ENCODE data around the gene PLG.
"Not testable (repeated sequence)": the region's sequence is repeated elsewhere in the genome, so short reads cannot be mapped to it uniquely, and the experiment has no call there.

The PLG gene

DNA sequence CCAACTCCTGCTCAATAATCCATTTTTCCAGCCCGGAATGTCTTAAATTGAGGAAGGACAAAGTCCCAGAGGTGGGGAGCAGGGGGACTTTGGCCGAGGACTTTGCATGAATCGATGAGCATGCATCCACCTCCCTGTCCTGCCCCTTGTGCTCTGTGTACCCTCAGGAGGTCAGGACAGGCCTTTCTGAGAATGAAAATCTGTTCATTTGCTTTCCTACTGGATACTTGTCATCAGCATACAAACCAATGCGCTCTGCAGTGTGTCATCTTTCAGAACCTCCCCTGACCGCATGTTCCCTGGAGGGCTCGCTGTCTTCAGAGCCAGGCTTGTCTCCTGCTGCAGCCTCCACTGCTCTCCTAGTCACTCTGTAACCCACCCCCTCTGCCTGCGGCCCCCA lies 2.6 kb downstream of the PLG start:
- DNase-seq (ENCODE audit: low read depth) = not testable (repeated sequence)

DNA sequence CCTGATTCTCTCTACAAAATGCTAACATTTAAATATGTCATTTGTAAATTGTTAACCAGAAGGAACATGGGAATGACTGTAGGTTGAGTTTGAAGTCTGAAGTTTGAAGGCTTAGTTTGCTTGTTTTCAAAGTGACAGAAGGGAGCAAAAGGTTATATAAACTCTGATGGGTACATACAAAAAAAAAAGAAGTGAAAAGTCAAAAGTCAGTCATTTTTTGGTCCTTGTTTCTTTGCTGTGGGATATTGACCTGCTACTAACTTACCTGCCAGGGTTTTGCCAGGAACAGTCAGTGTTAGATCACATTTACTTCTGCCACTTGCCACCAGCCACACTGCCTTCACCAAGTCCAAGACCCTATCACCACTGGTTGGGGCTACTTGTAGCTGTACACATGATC lies 6.9 kb downstream of the PLG start:
- not testable (repeated sequence) for DNase-seq (ENCODE audit: low read depth)

DNA sequence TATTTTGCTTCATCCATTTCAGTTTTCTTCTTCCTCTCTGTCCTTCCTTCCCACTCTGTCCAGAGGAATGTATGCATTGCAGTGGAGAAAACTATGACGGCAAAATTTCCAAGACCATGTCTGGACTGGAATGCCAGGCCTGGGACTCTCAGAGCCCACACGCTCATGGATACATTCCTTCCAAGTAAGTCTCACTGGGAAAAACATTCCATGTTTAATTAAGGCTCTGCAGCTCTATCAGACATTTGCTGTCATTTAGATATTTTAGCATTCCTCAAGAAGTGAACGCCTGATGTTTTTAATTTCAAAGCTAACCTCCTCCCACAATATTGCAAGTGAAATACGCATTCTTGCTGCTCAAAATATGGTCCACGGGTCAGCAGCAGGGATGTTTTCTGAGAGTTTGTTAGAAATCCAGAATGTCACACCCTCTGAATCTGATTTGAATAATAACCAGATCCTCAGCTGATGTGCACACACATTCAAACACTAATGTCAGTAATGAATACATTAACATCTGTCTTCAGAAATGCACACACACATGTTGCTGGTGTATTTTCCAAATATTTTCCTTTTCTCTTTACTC lies 12.8 kb downstream of the PLG start:
- no peak for DNase-seq (ENCODE audit: low read depth)

DNA sequence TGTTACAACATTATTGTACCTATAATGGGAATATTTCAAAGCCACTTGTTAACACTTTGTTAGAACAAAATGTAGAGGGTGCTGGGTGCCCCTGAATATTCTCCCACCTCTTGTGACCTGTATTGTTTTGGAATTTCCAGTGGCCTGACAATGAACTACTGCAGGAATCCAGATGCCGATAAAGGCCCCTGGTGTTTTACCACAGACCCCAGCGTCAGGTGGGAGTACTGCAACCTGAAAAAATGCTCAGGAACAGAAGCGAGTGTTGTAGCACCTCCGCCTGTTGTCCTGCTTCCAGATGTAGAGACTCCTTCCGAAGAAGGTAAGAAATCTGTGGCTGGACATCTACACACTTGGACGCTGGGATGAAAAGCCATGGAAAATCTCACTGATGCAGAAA lies 28.9 kb downstream of the PLG start:
- DNase-seq (ENCODE audit: low read depth) = no peak

DNA sequence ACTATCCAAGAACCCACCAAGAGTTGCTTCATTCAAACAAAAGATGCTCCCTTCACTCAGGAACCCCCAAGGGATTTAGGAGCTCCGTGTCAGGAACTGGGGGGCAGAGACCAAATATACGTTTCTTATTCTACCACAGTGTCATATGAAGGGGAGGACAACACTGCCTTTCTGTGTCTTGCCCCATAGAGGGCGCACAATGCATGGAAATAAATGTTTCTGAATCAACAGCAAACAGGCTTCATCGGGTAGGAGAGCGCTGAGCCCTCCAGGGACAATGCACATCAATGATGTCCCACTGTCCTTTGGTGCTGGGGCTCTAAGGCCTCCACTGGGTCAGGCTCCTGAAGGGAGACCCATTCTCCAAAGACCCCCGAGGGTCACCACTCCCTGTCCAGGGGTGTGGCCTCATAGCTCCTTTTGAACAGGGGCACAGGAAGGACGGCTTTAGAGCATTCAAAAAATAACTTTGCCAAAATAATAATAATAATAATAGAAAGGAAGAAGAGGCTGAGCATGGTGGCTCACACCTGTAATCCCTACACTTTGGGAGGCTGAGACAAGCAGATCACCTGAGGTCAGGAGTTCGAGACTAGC lies 31.1 kb downstream of the PLG start:
- peak; percentile 4 for DNase-seq (ENCODE audit: low read depth)

DNA sequence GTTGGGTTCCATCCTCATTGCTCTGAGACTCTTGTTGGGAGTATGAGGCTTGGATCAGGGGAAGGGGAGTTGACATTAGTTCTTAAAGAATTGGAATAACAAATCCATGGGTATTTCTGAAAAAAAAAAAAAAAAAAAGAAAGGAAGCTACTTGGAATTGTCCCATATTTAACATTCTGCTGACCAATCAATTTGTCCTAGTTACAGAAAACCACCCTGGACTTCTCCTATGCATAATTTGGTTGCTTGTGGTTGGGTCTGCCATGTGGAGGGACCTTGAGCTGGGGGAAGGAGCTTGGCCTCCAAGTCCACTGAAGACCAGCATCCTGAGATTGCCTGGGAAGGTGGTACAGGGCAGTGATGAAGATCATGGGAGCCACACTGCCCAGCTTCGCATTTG lies 32.6 kb downstream of the PLG start:
- DNase-seq (ENCODE audit: low read depth) = no peak

DNA sequence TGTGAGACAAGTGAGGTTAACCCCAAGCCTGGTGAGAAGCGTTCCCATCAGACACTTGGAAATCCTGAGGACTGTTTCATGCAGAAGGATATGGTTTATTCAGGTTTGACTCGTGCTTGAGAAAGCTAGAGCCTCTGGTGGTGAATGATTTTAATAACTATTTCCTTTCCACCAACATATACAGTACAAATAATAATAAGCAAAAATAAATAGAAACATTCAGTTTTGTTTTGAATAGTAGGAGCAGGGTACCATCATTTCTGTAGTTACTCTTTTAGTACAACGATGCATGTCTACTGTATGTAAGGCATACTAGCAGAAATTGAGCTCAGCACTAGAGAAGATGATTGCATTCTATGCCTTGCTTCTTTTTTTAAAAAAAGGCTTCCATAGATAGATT lies 33.5 kb downstream of the PLG start:
- DNase-seq (ENCODE audit: low read depth) = no peak

DNA sequence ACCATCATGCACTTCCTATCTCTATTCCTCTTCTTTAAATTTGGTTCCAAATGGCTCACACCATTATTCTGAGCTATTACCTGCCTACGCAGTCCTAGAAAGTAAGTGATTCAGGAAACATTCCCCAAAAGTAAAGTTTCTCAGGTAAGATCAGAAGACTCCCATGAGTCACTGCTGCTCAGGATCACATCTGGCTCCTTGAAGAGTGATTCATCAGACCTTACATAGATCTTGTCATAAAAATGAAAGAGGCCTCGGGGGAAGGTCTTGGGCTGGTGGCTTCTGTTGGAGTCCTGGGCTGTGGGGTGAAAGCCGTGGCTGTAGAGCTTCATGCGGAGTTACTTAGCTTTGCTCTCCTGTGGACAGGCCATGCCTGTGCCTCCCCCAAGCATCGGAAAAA lies 35.9 kb downstream of the PLG start:
- no peak for DNase-seq (ENCODE audit: low read depth)

DNA sequence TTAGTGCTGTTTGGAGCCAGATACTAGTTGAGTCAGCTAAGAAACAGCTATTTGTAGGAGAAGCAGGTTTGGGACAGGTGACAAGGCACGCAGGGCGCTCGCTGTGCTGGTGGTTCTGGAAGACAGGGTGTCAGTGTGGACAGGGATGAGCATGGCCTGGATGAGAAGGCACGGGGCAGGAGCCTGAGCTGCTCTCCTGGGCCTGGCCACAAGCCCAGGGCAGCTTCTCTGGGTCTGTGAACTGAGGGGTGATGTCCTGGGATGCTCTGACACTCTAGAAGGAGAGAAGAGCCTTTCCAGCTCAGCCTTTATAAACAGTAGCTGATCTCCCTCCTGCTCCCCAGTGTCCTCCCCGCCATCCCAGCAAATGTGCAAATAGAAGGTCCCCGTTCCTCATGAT lies 37.9 kb downstream of the PLG start:
- no peak for DNase-seq (ENCODE audit: low read depth)

DNA sequence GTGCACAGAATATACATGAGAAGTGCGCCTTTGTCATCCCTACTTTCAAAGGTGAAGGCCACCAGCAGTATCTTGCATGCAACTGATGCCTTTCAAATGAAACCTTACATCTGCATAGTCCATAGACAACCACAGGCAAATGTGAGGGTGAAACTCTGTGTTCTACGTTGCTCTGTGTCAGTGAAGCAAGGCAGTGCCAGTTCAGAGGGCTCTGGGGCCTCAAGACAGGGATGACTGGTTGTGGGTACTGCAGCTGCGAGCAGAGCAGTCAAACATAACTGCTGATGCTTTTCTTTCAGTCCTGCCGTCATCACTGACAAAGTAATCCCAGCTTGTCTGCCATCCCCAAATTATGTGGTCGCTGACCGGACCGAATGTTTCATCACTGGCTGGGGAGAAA lies 39.0 kb downstream of the PLG start:
- DNase-seq (ENCODE audit: low read depth) = not testable (repeated sequence)

DNA sequence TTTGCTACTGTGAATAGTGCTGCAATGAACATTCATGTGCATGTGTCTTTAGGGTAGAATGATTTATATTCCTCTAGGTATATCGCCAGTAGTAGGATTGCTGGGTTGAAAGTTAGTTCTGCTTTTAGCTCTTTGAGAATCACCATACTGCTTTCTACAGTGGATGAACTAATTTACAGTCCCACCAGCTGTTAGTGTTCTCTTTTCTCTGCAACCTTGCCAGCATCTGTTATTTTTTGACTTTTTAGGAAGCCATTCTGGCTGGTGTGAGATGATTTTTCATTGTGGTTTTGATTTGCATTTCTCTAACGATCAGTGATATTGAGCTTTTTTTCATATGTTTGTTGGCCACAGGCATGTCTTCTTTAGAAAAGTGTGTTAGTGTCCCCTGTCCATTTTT lies 40.0 kb downstream of the PLG start:
- DNase-seq (ENCODE audit: low read depth) = no peak

DNA sequence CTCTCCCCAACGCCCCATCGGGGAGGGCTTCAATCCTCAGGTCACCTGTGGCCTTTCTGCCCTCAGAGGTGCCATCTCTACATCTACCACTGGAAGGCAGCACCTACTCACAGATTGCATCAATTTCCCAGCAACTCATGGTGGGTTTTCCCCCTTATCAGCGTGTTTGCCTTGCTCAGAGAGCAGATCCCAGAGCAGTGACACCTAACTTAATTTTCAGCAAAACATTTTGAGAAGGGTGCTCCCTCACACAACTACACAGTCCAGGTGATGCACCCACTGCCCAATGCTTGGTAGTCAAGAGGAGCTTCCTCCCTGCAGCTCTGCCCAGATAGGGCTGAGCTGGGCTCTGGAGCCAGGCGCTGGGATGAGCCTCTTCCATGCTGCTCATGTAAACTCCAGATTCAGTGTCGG lies 48.2 kb downstream of the PLG start:
- no peak for DNase-seq (ENCODE audit: low read depth)

DNA sequence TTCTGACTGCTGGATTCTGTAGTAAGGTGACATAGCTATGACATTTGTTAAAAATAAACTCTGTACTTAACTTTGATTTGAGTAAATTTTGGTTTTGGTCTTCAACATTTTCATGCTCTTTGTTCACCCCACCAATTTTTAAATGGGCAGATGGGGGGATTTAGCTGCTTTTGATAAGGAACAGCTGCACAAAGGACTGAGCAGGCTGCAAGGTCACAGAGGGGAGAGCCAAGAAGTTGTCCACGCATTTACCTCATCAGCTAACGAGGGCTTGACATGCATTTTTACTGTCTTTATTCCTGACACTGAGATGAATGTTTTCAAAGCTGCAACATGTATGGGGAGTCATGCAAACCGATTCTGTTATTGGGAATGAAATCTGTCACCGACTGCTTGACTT lies 51.2 kb downstream of the PLG start:
- DNase-seq (ENCODE audit: low read depth) = not testable (repeated sequence)

DNA sequence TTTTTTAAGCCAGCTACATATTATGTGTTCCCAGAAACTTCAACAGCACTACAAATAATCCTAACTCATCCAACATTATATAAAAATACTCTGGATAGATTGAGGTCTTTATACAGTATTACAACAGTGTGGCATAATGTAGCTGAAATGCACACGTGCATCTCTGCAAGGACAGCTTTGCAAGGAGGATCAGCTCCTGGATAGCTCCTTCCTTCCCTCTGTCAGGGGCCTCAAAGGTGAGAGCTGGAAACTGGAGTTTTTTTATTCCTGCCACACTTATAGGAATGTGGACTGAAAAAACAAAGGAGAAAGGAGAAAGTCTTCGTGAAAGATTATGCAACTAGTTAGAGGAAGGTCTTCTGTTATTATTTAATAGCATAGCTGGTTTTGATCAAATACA lies 53.1 kb downstream of the PLG start:
- no peak for DNase-seq (ENCODE audit: low read depth)

DNA sequence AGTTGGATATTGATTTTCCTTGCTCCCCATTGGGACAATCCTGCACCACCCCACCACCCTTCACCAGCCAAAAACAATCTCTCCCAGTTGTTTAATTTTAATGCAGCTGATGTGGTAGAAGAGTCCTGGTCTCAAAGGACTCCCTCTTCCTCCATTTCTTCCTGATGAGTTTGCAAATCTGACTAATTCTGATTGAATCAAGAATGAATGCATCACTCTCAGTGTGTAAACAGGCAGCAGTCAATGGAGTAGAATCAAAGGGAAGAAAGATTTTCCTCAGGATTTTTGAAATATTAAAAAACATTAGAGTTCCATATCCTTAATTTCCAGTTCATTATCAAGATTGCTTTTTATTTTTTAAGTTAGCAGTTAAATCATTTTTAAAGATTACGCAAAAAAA lies 54.0 kb downstream of the PLG start:
- DNase-seq (ENCODE audit: low read depth) = no peak

DNA sequence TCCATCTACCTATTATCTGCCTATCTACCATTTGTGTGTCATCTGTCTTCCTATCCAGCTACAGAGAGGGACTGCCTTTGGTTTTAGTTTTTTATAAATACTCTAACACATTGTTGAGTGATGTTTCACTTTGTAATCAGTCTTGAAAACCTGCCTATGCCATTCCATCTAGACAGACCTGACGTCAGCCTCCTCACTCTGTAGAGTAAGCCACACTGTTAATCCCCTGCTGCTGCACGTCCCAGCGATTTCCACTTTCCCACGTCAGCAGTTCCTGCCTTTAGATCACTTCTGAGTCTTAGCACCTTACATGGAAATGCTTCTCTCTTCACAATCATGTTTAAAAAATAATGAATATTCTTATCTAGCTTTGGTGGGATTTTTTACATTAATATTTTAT lies 54.8 kb downstream of the PLG start:
- DNase-seq (ENCODE audit: low read depth) = no peak

DNA sequence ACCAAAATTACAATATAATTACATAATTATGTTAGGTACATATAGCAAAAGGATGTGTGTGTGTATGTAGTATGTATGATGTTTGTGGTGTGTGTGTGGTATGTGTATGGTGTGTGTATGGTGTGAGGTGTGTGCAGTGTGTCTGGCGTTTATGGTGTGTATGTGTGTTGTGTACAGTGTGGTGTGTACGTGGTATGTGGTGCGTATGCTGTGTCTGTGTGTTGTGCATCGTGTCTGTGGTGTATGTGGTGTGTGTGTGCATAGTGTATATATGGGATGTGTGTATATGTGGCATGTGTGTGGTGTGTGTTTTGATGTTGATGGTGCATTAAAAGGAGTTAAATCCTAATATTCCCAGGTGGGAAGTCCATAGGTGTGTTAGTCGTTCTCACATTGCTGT lies 62.8 kb downstream of the PLG start:
- DNase-seq (ENCODE audit: low read depth) = no peak

DNA sequence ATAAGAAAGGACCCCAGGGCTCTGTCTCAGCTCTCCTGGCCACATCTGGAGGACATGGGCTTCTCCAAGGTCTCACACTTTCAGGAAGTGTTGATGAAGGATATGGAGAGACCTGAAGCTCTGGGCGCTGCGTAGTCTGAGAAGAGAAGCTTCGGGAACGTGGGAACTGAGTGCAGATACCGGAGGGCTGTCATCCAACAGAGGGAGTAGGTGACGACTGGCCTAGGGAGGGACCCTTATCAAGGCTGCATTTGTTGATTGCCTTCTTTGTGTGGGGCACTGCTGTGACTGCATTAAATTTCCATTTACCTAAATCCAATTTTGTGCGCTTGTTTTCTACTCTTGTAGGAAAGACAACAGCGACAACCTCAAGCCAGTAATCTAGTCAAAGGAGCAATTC lies 63.4 kb downstream of the PLG start:
- DNase-seq (ENCODE audit: low read depth) = no peak

DNA sequence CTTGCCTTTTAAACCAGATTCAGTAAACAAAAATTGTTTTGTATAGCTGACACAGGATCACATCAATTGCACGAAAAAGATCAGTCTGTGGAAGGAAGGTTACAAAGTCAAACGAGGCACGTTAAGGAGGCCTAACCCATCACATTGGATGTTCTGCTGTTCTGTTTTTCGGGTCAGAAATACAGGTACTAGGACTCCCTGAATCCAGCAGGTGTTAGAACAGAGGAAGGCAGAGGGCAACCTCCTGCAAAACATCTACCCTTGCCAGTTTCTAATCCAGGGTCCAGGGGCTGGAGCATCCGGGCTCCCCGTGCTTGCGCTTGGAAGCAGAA lies 64.6 kb downstream of the PLG start:
- no peak for DNase-seq (ENCODE audit: low read depth)

DNA sequence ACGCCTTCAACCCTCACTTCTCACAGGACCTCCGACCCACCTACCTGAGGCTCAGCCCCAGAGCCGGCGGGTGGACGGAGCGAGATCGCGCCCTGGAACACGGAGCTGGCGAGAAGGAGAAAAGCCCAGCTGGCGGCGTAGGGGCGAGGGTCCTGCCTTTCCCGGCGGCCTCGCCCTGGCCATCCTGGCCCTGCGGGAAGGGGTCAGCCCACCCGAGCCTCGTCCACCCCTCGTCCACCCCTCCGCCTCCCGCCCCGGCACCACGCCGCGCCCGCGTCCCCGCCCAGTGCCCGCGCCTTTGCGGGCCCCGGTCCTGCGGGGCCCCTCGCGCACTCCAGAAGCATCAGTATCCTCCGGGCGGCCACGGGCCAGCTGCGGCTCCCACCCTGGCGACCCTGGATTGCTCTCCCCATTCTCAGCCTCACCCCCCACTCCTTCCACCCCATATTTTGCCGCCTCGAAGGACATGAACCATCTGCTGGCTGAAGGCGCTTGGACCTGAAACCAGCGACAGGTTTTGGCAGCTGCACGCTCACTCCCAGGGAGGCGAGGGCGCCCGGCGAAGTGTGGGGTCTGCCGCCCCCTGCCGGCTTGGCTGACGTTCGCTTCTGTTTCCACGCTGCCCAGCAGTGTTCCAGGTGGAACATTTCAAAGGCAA lies 65.1 kb downstream of the PLG start:
- DNase-seq (ENCODE audit: low read depth) = peak; percentile 4

DNA sequence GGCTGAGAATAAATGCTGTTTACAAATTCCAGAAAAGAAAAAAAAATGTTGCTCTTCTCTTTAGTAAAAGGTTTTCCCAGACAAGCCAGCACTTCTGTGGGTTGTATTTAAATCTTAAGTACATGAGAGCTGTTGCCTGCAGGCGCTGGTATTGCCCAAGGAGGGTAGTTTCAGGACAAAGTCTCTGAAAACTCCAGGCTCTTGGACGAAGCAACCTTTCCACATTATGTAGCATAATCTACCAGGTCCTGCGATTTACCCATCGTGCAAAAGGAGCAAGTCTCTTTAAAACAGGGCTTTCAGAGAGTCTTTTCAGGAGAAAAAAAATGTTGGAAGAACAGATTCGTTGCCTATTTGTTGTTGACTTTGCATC lies 65.6 kb downstream of the PLG start:
- no peak for DNase-seq (ENCODE audit: low read depth)

DNA sequence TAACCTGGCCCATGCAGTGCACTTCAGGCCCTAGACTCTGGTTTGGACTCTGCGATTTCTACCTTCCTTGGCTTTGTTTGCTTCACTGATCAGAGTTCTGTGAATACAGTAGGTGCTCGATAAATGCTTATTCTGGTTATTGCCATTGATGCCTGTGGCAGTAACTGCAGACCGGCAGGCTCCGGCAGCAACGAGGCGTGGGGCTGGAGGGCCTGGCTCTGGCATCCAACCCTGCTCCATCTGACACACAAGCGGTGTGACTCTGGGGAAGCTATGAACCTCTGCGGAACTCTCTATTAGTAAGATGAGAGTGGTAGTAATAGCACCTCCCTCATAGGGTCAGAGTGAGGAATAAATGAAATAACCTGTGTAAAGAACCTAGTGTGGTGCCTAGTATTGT lies 66.1 kb downstream of the PLG start:
- DNase-seq (ENCODE audit: low read depth) = no peak

DNA sequence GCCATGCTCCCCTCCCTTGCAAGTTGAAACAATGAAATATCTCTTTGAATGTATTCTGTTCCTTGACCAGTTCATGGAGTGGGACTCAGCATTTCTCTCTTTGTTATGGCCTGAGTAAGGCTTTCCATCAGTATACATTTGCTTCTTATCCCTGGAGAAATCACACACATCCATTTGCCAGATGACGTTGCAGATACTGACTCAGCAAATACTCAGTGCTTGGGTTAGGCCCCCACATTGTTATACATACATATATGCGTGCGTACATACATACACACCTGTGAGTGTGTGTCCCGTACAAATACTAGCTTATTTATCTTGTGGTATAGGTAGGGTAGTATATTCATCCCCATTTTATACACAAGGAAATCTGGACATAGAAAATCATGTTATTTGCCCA lies 72.4 kb downstream of the PLG start:
- DNase-seq (ENCODE audit: low read depth) = no peak
